ENCODE measurements around the gene MCM9.

DNA sequence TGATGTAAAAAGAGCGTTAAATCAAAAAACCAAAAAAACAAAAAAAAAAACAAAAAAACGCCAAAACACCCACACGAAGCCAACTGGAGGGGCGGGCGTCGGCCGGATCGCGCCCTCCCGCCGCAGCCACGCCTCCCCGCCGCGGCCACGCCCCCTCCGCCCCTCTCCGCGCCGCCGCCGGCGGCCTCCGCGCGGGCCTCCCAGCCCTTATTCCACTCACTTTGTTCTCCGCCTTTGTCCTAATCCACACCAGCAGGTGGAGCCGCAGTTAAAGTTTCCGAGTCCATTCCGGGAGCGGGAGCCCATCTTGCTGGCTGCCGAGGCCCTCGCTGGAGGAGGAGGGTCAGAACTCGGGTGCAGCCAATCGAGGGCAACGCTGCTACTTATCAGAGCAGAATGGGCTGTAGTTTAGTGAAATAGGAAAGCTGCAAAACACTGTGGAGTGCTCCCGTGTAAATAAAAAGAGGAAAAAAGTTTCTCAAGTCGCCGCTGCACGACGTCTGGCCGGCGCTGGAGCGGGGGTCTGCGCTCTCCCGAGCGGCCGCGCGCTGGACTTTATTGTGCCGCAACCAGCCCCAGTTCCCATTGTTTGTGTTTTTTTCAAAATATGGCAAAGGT is 41.0 kb downstream of the MCM9 start, which contains the start of gene ASF1A:
- TF ChIP-seq, protein P1, sequence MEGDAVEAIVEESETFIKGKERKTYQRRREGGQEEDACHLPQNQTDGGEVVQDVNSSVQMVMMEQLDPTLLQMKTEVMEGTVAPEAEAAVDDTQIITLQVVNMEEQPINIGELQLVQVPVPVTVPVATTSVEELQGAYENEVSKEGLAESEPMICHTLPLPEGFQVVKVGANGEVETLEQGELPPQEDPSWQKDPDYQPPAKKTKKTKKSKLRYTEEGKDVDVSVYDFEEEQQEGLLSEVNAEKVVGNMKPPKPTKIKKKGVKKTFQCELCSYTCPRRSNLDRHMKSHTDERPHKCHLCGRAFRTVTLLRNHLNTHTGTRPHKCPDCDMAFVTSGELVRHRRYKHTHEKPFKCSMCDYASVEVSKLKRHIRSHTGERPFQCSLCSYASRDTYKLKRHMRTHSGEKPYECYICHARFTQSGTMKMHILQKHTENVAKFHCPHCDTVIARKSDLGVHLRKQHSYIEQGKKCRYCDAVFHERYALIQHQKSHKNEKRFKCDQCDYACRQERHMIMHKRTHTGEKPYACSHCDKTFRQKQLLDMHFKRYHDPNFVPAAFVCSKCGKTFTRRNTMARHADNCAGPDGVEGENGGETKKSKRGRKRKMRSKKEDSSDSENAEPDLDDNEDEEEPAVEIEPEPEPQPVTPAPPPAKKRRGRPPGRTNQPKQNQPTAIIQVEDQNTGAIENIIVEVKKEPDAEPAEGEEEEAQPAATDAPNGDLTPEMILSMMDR (IDR thresholded peaks at IDR 0.05) = no peak
- TF ChIP-seq EZH2 (IDR thresholded peaks at IDR 0.05; ENCODE audit: borderline replicate concordance, insufficient read depth, low read depth, low read length, poor library complexity, severe bottlenecking) = no peak
